Forelimb muscle (tissue), 1 donor: ENCODE data around the gene CDK2. TPM values are rescaled to one million over a fixed set of nuclear protein-coding genes. Genes with fewer than 3 reads are reported as not detected.

Source experiments
- DNase-seq: peaks from one replicate; pipeline ENCODE4 v3.0.0-alpha.2; 2013; ENCODE audit warnings: low read depth
- polyA plus RNA-seq: library from polyadenylated mRNA; unstranded; fragments of 120-200 nt; gene quantifications from one replicate; pipeline ENCODE4 v1.2.1, GENCODE V29; 2013; ENCODE audit not compliant: insufficient read length

Gene CDK2
- polyA plus RNA-seq, 1 donor: 23.4 TPM

DNA sequence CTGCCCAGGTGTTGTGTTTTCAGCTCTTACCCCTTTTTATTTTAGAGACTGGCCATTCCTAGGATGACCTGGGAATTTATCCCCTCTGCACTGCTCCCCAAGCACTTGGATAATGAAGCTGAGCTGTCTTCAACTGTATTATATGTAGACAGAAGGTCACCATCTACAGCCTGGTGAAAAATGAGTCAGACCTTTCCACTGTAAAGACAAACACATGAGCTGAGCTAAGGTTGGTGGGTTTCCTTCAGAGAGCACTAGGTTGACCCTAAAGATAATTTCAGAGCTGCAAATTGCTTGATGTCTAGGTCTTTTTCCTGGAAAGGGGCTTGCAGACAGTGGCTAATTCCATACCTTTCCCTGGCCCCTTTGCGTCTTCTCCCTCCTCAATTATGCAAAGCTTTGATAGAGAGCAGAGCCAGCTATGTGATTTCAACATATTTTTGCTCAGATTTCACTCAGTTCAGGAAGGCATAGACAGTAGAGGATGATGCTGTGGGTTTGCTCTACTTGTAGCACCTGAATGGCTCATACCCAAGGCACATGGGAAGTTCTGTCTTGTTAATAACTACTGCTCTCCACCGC lies 45.0 kb downstream of the CDK2 start:
- no peak for DNase-seq

DNA sequence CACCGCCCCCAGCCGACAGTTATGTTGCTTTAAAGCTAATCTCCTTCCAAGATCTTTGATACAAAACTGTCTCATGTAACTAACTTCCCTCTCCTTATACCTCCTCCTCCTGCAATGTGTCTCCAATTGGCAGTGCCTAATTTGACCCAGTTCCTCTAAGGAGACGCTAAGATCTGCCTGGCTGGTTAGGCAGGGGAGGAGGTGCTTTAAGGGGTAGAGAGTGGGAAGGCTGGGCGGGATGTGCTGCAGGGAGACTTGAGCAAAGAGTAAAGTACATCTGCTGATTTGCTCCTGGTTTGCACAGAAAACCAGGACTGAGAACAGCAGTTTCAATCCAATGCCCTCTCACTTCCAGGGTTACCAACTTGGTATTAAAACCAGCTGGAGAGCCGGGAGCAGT lies 46.9 kb downstream of the CDK2 start:
- no peak for DNase-seq

DNA sequence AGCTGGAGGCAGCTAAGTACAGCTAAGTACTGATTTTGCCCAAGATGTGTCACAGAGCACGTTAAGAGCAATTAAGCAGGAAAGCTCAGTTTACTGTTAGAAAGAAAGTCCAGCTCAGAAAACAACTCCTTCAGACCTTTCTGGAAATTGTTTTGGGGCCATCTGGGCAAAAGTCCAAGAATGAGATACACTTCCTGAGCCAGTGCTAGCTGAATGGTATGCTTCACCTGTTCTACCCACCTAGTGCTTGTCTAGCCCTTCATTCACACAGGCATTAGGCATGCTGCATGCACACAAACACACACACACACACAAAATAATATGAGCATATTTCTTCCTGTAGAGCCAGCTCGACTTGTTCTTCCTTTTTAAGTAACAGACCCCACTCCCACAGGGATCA lies 47.6 kb downstream of the CDK2 start:
- DNase-seq: no peak

DNA sequence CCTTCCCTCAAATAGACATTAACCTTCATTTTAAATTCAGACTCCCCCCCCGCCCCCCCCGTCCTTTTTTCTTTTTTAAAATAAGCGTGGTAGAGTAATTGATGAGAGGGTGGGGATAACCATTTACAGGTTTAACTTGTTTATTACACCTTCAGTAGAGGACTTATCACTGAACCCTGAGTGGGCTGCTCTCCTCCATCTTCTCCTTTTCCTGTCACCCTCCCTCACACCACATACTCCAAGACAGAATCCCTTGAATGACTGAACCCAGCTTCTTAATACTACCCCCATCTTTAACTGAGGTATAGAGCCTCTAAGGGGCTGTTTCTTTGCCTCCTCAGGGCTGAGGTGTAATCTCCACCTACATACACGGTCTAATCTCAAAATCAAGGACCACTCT lies 50.6 kb downstream of the CDK2 start:
- DNase-seq: no peak

DNA sequence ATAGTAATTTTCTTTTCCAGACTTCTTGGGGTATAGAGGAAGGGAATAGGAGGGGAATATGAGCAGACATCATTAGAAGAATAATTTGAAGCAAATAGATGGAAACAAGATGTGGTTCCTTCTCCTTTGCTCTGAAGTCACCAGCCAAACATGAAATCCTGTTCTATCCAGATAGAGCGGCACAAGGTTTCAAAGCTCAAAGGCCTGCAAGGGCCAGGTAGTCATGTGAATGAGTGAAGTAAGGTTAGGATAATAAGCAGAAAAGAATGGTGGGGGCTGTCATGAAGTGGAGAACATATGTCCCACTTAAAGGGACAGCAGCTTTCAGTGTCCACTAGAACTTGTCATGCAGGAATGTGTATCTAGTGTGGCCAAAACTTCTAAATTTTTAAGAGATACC lies 51.7 kb downstream of the CDK2 start:
- no peak for DNase-seq

DNA sequence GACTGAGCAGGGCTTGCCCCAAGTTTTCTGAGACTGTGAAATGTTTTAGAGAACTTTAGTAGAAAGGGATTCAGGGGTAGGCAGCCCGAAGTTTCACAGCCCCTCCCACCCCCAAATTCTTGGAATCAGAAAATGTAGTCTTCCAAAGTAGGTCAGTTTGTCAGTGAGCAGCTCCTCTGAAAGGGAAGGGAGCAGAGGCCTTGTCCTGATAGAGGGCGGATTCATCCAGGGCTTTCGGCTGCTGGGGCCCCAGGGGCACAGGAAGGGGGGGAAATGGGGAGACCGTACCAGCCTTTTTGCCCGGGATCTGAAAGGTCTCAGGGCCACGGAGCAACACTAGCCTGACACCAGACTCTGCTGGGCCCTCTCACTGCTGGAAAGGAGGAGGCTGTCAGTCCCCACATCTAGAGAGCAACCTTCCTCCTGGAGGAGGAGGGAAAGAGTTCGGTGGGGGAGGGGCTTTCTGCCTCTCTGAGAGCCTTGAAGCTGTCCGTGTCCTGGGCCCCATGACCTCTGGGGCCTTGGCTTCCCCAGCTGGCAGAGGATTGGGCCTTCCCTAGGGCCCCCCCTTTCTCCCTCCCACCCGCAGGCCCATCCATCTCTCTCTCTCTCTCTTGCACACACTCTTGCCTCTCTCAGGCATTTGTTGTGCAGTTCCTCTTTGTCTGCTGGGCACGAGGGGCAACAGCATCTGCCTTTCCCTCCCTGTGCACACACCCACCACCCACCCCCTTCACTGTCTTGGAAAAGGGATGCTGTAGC lies 54.0 kb downstream of the CDK2 start, which contains the start of gene IKZF4:
IKZF4 (plus strand) TSS at position 621 of the 762 bp plus-strand sequence. CDS start 451 bp downstream, outside the sequence.
- no peak for DNase-seq

DNA sequence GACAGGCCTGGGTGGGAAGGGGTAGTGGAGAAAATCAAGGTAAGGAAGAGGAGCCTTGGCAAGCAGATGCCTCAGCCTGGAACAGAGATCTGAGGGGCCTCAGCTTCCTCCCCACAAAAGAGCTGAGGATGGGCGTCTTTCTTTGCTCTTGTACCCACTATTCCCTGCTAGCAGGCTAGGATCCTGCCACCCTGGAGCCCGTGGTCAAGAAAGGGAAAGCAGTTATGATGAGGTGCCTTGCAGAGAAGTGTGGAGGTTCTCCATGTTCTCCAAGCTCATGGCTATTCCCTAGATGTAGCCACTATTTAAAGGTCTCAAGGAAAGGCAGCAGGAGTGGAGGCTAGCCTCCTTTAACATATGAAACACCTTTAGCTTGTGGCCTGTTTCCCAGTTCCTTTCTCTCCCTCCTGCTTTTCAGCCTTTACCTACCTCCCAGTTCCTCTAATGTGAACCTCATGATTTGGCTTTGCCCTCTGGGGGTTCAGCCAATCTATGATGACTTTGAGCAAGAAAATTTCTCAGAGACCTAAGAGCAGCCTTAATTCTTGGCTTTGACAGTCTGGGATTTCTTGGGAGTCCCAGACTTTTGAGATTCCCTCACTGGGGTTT lies 55.4 kb downstream of the CDK2 start:
- no peak for DNase-seq

Other genes starting within 250 kb of the CDK2 start
- 31.3 TPM for gene RDH5, start 246.4 kb upstream of the CDK2 start, polyA plus RNA-seq
- 770 TPM for gene CD63, start 237.8 kb upstream of the CDK2 start, polyA plus RNA-seq
- 17.2 TPM for gene GDF11, start 223.7 kb upstream of the CDK2 start, polyA plus RNA-seq
- gene SARNP, start 149.1 kb upstream of the CDK2 start, polyA plus RNA-seq: 68.8 TPM
- 15.9 TPM for gene ORMDL2, start 148.8 kb upstream of the CDK2 start, polyA plus RNA-seq
- gene DNAJC14, start 137.2 kb upstream of the CDK2 start, polyA plus RNA-seq: 20.6 TPM
- gene MMP19, start 123.9 kb upstream of the CDK2 start, polyA plus RNA-seq: 2.7 TPM
- 17.9 TPM for gene PYM1, start 38.9 kb upstream of the CDK2 start, polyA plus RNA-seq
- 15.0 TPM for gene DGKA, start 35.7 kb upstream of the CDK2 start, polyA plus RNA-seq
- 1.1 TPM for gene PMEL, start 788 bp upstream of the CDK2 start, polyA plus RNA-seq
- gene RAB5B, start 7.2 kb downstream of the CDK2 start, polyA plus RNA-seq: 129 TPM
- gene SUOX, start 30.4 kb downstream of the CDK2 start, polyA plus RNA-seq: 16.1 TPM
- gene IKZF4, start 54.2 kb downstream of the CDK2 start, polyA plus RNA-seq: 9.4 TPM
- gene RPS26, start 75.1 kb downstream of the CDK2 start, polyA plus RNA-seq: 69.7 TPM
- gene ERBB3, start 113.3 kb downstream of the CDK2 start, polyA plus RNA-seq: 187 TPM
- 111 TPM for gene PA2G4, start 137.7 kb downstream of the CDK2 start, polyA plus RNA-seq
- gene RPL41, start 149.8 kb downstream of the CDK2 start, polyA plus RNA-seq: 5,976 TPM
- gene ZC3H10, start 151.4 kb downstream of the CDK2 start, polyA plus RNA-seq: 3.6 TPM
- gene ESYT1, start 161.4 kb downstream of the CDK2 start, polyA plus RNA-seq: 71.4 TPM
- 905 TPM for gene MYL6B, start 185.8 kb downstream of the CDK2 start, polyA plus RNA-seq
- gene MYL6, start 191.5 kb downstream of the CDK2 start, polyA plus RNA-seq: 1,230 TPM
- 53.8 TPM for gene SMARCC2, start 222.7 kb downstream of the CDK2 start, polyA plus RNA-seq